ENCODE results near the gene SERPINB6. TPM values are rescaled to one million over a fixed set of nuclear protein-coding genes. Genes with fewer than 3 reads are reported as not detected.

Gene SERPINB6
- 97.1 and 107 TPM in 2 replicates for total RNA-seq

GRCh38 chr6:2971420-2972218, at the start of gene SERPINB6:
TSS of gene SERPINB6 (minus strand) at chr6:2971567. CDS start at chr6:2959332, 12,235 bp downstream.

DNA sequence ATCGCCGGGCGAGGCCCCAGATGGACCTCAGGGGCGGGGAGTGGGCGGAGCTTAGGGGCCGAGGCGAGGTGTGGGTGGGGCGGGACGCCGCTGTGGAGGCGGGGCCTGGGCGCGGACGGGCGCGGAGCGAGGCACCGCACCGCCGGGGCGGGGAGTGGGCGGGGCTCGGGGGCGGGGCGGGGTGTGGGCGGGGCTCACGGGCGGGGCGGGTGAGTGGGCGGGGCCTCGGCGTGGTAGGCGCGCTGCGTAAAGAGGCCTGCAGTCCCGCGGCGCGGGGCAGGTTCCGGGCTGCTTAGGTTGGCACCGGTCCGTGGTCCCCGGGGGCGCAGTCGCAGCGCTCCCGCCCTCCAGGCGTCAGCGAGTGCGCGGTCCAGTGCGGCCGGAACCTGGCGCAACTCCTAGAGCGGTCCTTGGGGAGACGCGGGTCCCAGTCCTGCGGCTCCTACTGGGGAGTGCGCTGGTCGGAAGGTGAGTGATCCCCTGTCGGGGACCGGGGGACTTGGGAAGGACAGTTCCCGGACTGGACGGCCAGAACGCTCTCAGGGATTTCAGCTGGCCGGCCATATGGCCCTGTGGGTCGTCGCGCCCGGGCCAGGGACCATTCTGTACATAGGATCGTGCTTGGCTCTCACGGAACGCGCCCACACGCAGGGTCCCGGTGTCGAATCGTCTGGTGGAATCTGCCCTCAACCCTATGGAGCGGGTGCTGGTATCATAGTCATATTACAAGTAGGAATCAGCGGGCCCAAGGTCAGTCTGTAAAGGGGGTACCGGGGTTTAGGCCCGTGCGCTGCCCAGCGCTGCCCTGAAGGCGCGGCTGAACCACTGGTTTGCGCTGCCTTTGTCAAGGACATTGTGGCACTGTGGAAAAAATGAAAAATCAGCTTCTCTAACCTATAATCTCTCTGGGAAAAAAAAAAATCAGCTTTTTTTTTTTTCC, 28.5 kb upstream of the SERPINB6 start, which contains the start of gene NQO2:
Gene NQO2, plus strand, starts transcription at position 277 of the 940 bp plus-strand sequence. CDS start 6,659 bp downstream, outside the sequence.

Other genes with a start within 250 kb of the SERPINB6 start
- 0.47 and 3.2 TPM in 2 replicates for gene MYLK4, start 220.6 kb downstream of the SERPINB6 start, total RNA-seq
- 35.0 and 44.5 TPM in 2 replicates for gene WRNIP1, start 206.2 kb downstream of the SERPINB6 start, total RNA-seq
- 11.4 and 17.3 TPM in 2 replicates for gene SERPINB1, start 129.7 kb downstream of the SERPINB6 start, total RNA-seq
- 3.8 and 21.1 TPM in 2 replicates for gene SERPINB9, start 68.3 kb downstream of the SERPINB6 start, total RNA-seq
- 28.8 and 37.3 TPM in 2 replicates for gene NQO2, start 28.3 kb upstream of the SERPINB6 start, total RNA-seq
- gene RIPK1, start 96.9 kb upstream of the SERPINB6 start, total RNA-seq = 10.6 and 16.9 TPM in 2 replicates
- 9.0 and 15.8 TPM in 2 replicates for gene BPHL, start 147.1 kb upstream of the SERPINB6 start, total RNA-seq
- 44.6 and 148 TPM in 2 replicates for gene TUBB2A, start 186.0 kb upstream of the SERPINB6 start, total RNA-seq